Right renal pelvis (tissue), 4 donors: ENCODE results near the gene TARS3. TPM values are rescaled to one million over a fixed set of nuclear protein-coding genes. Genes with fewer than 3 reads are reported as not detected.
"Not testable (repeated sequence)": the region's sequence is repeated elsewhere in the genome, so short reads cannot be mapped to it uniquely, and the experiment has no call there.

Source experiments
- DNase-seq, 4 donors: peaks; one replicate each; pipeline ENCODE4 v3.0.0-alpha.2; 2013; ENCODE audit warnings: low read depth in 4 of 4, low spot score in 3 of 4, missing footprints in 1 of 4
- polyA plus RNA-seq, 4 donors: library from polyadenylated mRNA; unstranded; fragments of 120-200 nt; gene quantifications; one replicate each; pipeline ENCODE4 v1.2.1, GENCODE V29; 2013; ENCODE audit not compliant: insufficient read length in 4 of 4

TARS3 gene
- polyA plus RNA-seq, 4 donors: 18.1 to 22.3 (median 19.7) TPM

DNA sequence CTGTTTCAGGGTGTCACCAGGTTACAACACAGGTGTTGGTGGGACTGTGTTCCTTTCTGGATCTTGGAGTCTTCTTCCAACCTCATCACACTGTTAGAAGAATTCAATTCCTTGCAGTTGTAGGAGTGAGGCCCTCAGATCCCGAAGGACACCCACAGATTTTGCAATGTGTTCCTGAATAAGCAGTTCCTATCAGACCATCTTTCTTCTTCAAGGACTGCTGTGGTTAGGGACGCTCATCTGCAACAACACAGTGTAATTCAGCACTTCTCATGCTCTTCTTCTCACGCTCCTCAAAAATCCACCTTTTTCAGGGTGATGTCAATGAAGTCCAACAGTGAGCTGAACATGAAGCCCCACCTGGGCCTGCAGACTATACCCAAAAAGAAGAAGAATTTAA, 90.9 kb downstream of the TARS3 start:
- no peak for DNase-seq

DNA sequence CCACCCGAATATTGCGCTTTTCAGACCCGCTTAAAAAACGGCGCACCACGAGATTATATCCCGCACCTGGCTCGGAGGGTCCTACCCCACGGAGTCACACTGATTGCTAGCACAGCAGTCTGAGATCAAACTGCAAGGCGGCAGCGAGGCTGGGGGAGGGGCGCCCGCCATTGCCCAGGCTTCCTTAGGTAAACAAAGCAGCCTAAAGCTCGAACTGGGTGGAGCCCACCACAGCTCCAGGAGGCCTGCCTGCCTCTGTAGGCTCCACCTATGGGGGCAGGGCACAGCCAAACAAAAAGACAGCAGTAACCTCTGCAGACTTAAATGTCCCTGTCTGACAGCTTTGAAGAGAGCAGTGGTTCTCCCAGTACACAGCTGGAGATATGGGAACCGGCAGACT, 97.5 kb downstream of the TARS3 start:
- DNase-seq: not testable (repeated sequence)

DNA sequence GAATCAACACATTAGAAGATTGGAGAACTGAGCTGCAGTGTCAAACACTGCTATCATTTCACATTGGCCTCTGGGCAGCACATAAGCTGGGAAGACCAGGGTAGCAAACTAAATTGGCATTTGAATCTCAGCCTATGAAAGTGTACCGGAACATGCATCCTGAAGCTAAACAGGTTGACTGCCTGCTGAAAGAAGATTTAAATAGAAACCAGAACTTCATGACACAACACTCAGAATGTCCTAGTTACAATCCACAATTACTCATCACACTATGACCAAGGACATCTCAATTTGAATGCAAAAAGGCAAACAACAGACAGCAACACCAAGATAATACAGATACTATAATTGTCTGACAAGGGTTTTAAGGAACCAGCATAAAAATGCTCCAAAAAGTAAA, 98.3 kb downstream of the TARS3 start:
- DNase-seq: no peak

DNA sequence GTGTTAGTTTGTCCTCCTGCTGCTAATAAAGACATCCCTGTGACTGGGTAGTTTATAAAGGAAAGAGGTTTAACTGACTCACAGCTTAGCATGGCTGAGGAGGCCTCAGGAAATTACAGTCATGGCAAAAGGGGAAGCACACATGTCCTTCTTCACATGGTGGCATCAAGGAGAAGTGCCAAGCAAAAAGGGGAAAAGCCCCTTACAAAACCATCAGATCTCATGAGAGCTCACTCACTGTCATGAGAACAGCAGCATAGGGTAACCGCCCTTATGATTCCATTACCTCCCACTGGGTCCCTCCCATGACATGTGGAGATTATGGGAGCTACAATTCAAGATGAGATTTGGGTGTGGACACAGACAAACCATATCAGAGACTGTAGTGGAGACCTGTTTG, 99.1 kb downstream of the TARS3 start:
- DNase-seq: no peak

DNA sequence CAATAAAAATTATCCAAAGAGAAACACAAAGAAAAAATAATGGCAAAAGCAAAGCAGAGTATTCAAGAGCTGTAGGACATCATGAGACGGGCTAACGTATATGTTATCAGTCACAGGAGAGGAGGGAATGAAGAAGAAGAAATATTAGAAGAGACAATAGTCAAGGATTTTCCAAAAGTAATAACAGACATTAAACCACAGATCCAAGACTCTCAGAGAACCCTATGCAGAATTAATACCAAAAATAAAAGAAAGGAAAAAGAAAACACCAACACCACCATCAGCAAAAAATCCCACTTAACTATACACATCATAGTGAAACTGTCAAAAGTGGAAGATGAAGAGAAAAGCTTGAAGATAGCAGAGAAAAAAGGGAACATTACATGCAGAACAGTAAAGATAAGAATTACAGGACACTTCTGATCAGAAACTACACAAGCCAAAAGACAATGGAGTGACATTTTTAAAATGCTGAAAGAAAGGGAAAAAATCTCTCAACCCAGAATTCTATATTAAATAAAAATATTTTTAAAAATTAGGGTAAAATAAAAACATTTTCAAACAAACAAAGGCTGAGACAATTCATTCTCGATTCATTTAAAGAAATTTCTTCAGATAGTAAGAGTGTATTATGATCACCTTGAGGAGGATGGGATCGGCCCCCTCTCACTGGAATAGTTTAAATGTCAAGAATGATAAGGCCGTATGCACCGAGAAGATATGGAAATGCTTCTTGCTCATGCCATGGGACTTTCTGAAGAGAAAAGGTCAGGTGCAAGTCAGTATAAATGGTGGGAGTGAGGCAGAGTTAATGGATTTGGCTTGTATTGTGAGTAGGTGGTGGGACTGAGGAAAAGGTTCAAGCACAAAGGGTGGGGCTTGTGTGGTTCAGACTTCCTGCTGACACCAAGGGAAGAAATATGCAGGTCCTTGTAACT, 100.6 kb downstream of the TARS3 start:
- no peak for DNase-seq

DNA sequence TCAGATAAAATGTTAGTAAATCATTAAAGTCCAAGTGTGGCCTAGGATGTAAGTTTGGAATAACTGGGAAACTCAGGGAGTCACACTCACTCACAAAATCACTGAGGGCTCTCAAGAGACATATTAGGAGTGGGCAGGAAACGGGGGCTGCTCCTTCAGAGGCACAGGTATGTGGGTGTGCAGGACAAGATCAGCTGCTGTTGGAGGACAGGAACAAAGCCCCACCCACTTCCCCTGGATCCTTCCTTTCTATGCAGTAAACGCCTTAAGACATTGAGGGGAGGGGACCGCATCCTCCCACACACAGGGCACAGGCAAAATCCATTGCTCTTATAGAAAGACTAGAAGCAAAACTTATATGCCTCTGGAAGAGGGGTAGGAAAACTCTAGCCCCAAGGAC, 102.3 kb downstream of the TARS3 start:
- DNase-seq: no peak

DNA sequence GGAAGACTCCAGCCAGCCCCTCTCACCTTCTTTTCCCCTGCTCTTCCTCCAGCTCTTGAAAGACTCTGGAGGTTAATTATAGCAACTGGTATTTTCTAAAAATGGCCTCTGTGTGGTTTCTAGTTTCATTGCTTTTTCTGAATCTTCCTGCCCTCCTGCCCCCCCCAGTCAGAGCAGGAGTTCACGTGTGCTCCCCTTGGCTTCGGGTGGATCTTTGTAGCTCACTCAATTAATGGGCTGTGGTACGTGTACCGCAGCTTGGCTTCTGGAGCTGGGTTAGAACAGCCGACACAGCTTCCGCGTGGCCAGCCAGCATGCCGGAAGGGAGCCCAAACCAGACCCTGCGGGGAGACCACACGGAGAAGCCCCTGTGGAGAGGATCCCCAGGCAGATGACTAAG, 103.6 kb downstream of the TARS3 start:
- DNase-seq: no peak

DNA sequence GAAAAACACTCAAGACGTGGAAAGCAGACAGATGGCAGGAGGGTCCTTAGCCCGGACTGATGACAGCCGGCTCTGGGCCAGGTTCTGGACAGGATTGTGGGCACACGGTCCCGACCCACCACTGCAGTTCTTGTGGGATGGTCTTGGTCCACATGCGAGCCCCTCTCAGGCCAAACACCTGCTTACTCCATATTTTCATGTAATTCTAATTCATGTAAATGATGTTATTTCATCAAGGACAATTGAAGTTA, 104.7 kb downstream of the TARS3 start:
- DNase-seq: no peak

DNA sequence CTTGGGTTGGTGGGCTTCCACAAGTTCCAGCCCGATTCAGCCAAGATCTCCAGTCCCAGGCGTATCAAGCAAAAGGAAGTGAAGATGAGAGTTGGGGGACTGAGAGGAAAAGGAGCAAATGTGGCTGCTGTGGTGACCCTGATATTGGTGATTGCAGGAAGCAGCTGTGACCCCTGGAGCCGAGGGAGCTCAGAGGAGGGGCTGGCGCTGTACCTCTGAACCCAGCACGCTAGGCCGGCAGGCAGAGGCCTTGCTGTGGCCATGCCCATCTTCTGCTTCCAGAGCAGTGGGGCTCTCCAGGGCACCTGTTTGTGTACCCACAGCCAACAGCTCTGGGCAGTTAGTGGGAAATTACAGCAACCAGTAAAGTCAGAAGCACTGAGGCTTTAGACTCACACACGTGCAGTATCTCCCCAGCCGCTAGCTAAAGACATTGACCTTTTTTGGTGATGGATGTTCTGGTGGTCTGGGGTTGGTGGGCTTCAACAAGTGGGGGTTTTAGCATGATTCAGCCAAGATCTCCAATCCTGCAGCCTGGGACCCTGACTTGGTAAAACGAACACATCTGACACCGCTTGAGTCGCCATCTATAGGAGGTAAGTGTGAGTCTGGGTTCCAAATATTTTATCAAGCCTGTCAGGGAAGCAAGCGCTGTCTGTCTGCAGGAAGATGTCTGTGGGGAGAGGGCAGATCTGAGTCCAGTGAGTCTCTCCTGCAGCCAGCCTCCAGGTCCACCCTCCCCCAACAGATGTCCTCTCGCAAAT, 105.2 kb downstream of the TARS3 start:
- no peak for DNase-seq

DNA sequence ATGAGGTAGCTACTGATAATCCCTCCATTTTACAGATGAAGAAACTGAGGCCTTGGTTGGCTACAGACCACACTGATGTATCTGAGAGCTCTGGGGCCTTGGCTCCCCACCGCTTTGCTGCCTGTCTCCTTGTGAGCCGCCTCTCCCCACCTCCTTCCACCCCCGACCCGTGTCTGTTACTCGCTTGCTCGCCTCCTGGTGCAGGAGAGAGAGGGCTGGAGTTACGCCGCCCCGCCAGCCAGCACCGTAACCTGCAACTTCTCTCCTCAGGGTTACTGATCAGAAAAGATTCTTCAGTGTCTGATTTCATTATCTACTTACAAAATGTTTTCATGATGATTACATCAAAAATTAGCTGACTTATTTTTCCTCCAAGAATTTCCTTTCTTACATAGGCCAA, 106.2 kb downstream of the TARS3 start:
- no peak for DNase-seq

DNA sequence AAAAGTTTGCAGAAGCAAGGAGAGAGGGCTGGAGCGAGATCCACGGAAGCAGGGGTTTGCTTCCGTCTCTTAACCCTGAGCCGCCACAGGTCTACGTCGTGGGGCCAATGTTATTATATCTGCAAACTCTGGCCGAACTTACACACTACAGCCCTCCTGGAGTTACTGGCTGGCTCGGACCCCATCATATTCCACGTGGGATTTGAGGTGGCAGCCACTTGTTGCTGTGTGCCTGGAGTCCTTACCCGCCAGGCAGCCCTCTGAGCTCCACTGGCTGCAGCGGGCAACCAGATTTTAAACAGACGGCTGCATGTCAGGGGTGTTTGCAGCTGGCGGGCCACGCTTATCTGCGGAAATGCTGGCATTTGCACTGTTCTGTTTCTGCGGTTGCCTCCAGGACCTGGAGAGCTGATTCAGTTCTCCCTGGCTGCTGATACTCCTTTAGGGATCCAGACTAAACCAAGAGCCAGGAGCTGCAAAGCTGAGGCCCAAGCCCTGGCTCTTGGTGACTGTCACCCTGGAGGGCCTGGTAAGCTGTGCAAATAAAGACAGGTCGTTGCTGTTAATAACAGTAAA, 106.8 kb downstream of the TARS3 start:
- no peak for DNase-seq

DNA sequence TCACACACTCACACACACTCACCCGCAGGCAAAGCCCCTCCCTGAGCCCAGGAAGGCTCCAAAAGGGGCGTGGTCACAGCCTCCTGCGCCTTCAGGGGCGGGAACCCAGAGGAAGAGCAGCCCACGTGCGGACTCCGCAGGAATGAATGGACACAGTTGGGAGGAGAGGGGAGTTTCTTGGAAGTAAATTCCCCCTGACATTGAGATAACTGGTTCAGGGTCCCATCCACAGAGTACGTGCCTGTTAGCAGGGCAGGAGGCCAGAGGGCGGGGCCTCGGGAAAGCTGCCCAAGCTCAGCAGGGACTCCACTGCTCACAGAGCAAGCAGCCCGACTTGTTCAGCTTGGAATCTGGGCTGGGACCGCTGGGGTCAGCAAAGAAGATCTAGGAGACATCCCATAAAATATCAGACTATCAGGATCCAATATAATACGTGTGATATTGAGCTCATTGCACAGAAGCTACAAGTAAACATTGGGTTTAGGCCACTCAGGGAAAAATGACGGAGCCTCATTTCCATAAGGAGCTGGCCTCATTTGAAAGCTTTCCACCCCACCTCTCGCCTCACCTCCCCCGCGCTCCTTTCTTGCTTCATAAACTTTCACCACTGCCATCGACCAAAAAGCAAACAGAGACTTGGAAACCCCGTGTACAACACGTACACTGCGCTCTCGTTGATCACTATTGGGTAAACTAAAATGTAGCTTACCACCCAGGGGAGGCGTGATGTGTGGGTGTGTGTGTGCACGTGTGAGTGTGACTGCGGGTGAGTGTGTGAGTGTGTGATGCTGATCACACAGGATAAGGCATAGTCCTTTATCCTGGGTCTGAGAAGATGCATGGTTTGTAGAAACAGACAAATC, 108.1 kb downstream of the TARS3 start:
- peak in 3 of 4 donors; percentile 43 to 49 (median 46) for DNase-seq

DNA sequence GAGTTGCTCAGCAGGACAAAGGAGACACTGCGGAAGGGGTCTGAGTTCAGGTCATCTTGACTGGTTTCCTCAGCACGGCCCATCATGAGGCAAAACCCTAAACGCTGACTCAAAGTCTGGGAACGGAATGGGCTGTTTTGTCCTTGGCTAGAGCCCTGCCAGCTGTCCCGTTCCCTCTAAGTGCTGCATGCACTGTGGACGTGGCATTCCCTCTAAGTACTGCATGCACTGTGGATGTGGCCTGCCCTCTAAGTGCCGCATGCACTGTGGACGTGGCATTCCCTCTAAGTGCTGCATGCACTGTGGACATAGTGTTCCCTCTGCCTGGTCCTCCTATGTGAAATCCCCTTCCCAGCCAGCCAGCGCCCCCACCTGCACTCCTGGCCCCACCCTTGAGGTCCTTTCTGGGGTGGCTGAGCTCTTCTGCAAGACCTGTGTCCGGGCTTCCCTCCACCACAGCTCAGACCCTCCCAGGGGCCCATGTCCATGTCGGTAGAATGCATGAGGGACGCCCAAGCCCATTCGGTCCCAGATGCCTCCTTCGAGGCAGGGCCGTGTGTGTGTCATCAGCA, 108.8 kb downstream of the TARS3 start:
- DNase-seq: no peak

DNA sequence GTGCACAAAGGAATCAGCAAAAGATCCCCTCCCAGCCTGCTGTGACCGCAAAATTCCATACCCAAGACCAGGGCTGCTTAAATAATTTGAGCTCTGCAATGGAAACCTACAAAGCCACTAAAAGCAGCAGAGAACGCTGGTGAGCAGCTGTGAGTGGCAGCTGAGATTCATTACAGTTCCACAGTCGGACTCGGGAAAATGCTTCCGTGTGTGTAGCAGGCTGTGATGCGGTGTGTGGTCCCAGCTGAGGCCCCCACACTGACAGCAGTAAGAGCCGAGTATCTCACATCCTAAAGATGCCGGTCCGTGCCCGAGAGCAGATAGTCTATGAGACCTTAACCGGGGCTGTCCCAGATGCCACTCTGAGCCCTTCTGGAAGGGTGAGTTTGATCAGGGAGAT, 109.5 kb downstream of the TARS3 start:
- no peak for DNase-seq

DNA sequence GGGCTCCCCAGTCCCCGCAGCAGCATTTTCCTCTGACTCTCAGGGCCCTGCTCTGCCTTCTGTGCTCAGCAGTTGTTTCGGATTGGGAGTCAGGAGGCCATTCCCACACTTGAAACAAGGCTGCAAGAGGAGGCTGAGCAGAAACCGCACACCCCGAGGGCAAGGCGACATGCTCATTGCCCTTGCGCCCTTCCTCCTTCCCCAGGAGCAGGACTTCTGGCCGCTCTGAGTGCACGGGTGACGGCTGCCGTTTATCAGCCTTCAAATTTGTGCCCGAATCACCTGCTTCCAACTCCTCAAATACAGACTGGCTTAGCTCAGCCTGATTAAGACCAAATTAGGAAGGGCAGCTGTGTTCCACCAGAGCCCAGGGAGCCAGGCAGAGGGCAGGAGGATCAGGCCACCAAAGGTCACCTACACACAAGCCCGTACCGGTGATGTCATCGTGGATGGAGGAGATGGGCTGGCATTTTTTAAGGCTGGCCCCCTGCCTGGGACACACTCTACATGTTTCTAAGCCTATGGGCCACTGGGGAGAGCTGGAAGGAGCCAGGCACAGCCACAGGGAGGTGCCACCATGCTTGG, 110.2 kb downstream of the TARS3 start:
- no peak for DNase-seq

DNA sequence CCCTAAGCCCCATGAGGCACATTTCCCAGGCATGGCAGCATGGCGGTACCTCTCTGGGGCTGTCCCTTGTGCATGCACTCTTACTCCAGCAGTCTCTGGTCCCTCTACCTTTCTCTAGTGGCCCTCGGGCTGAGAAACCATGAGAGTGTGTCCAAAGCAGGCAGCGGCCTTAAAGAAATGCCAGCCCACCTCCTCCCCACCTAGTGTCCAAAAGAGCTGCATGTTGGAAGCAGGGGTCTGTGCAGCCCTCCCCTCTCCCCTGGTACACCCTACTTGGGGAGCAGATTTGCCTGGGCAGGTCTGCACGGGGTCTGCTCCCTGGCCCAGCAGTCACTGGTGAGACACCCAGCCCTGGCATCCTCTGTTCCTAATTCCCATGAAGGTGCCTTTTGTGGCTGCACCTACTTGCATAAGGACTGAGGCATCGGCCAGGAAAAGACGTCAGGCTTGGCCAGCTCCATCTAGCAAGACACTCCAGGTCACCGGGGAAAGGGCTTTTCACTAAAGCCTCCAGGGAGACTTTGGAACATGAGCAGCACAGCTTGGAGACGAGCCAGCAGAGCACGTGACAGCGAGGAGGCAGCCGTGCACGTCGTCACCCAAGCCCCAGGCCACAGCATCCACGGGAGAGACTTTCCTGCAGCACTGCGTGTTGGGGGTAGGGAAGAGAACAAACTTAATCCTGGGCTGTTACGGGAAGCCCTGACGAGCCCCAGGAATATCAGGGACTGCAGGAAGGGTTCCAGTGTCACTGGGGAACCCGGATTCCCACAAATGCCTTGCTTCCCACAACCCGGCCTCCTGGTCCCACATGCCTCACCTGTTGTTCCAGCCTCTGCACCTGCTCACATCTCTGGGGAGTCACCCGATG, 110.9 kb downstream of the TARS3 start:
- DNase-seq: peak; percentile 56 to 78 (median 75)

DNA sequence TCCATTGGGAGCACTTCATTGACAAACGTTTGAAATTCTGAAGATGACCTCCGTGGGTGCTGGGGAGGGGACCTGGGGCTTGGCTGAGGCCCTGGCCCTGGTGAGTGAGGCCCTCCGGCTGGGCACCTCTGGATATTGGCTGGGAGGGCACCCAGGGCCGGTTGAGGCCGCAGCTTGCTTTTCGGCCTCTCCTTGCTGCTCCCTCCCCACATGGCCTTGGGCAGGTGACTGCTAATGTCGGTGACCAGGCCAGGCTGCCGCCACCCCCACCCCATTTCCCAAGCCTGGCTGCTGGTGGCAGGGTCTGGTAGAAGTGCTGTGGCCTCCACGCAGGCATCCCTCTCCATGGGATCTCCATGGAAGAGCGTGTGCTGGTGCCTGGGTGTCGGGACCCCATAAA, 111.6 kb downstream of the TARS3 start:
- no peak for DNase-seq

DNA sequence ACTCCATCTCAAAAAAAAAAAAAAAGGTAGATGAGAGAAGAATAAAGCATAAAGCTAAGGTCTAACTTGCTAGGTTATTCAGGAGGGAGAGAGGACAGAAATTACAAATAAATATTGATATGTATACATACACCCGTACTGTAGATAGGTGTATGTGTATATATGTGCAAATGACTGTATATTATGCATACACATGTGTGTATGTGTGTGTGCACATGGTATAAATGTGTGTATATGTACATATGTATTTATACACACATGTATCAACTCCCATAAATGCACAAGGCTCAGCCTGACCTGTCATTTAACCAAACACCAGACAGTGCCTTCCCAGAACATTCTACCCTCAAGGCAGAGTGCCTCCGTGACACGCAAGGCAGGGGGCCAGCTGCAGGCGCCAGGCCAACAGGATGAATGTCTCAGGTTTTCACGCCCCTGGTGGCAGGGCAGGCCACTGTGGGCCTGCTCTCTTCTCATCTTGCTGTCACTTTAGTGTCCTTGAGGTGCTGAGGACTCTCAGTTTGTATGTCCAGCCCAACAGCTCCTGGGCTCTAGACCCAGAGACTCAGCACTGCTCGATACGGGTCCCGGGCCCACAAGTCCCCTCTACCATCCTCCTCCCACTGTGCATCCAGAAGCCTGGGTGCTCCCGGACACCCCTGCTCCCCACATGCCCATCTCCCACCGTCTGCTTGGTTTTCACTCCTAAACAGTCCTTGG, 112.5 kb downstream of the TARS3 start:
- no peak for DNase-seq

DNA sequence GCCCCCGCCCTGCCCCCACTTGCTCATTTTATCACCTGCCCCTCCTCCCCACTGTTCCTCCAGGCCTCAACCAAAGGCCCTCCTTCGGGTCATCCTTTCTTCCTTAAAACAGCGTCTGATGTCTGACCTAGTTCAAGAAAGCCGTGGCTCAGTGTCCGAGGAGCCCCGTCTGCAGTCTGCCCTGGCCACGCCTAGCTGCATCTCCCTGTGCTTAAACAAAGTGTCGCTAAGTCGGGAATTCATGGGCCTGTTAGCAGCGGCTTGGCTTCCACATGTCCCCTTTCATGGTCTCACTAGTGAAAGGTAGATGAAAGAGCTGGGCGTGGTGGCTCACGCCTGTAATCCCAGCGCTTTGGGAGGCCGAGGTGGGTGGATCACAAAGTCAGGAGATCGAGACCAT, 113.3 kb downstream of the TARS3 start:
- no peak for DNase-seq
